GM19397 (cell line): ENCODE measurements around the gene TACC3.

Experiments used
- ATAC-seq: cut with Tn5 transposase; IDR thresholded peaks from one replicate; pipeline ENCODE4 v1.9.1; 2021; ENCODE audit warnings: mild to moderate bottlenecking, moderate library complexity; ENCODE audit not compliant: unreplicated experiment

Gene TACC3

GRCh38 chr4:1758306-1759121, 37.2 kb downstream of the TACC3 start:
- no peak for ATAC-seq

GRCh38 chr4:1759170-1759817, 38.0 kb downstream of the TACC3 start:
- ATAC-seq, result no peak

- ATAC-seq, result no peak
Observed at GRCh38 chr4:1759818-1760223, 38.5 kb downstream of the TACC3 start.

- no peak for ATAC-seq
Observed at GRCh38 chr4:1760521-1761071, 39.3 kb downstream of the TACC3 start.

GRCh38 chr4:1761130-1761689, 39.9 kb downstream of the TACC3 start:
- no peak for ATAC-seq

- no peak for ATAC-seq
Observed at GRCh38 chr4:1762264-1763010, 41.1 kb downstream of the TACC3 start.

- no peak for ATAC-seq
Observed at GRCh38 chr4:1763070-1763549, 41.8 kb downstream of the TACC3 start.

- no peak for ATAC-seq
Observed at GRCh38 chr4:1763550-1764080, 42.3 kb downstream of the TACC3 start.

GRCh38 chr4:1764670-1765069, 43.3 kb downstream of the TACC3 start:
- ATAC-seq, result no peak

GRCh38 chr4:1765409-1766072, 44.2 kb downstream of the TACC3 start:
- no peak for ATAC-seq

GRCh38 chr4:1766106-1767060, 45.1 kb downstream of the TACC3 start:
- no peak for ATAC-seq

GRCh38 chr4:1767061-1767769, 45.9 kb downstream of the TACC3 start:
- no peak for ATAC-seq

- no peak for ATAC-seq
Observed at GRCh38 chr4:1767770-1768366, 46.5 kb downstream of the TACC3 start.

- no peak for ATAC-seq
Observed at GRCh38 chr4:1768367-1769034, 47.2 kb downstream of the TACC3 start.

- ATAC-seq, result no peak
Observed at GRCh38 chr4:1769692-1770091, 48.4 kb downstream of the TACC3 start.

- no peak for ATAC-seq
Observed at GRCh38 chr4:1770245-1770644, 48.9 kb downstream of the TACC3 start.

- no peak for ATAC-seq
Observed at GRCh38 chr4:1770791-1771231, 49.5 kb downstream of the TACC3 start.
